HepG2 (cell line): ENCODE measurements around the gene MT1HL1. TPM values are rescaled to one million over a fixed set of nuclear protein-coding genes. Genes with fewer than 3 reads are reported as not detected.
"Not testable (repeated sequence)": the region's sequence is repeated elsewhere in the genome, so short reads cannot be mapped to it uniquely, and the experiment has no call there.

Experiments used
- ATAC-seq: fragments of 200-7000 bp; cut with Tn5 transposase; 3 replicates; pipeline ENCODE4 v1.9.1; 2020; ENCODE audit warnings: mild to moderate bottlenecking, moderate library complexity
- BruUV-seq: library from RNA; stranded (reverse); fragments of 400-500 nt; replicated peaks from 2 replicates; lab custom pipeline; 2021; lab: Mats Ljungman, UMichigan
- CTCF ChIA-PET: fragments of 300-600 bp; formaldehyde crosslinking; extraction: SDS; loops from one replicate; lab custom pipeline; 2021; ENCODE audit warnings: low total read pairs, inconsistent platforms, low intra/inter-chr PET ratio; lab: Yijun Ruan, JAX
- POLR2A ChIA-PET: fragments of 350-600 bp; sonication (Branson Sonifier 250); formaldehyde crosslinking; loops from one replicate; lab custom pipeline; 2020; ENCODE audit warnings: antibody characterized with exemption, inconsistent platforms; lab: Yijun Ruan, JAX
- DNase-seq: peaks from one replicate; pipeline ENCODE4 v3.0.0-alpha.2; 2015; ENCODE audit warnings: low spot score
- FAIRE-seq: peaks from 3 replicates; lab custom pipeline; 2011; peaks lifted over from hg19 to GRCh38; lab: Jason Lieb, UNC
- H2AFZ ChIP-seq: one replicate; pipeline ENCODE4 v1.6.1; 2011; ENCODE audit warnings: low read length, inconsistent platforms
- H3K27ac ChIP-seq: fragments of 300-600 bp; 3 replicates; pipeline ENCODE4 v1.8.0; 2011; ENCODE audit warnings: mixed run types, mild to moderate bottlenecking, mixed read lengths, low read length, inconsistent platforms; ENCODE audit not compliant: insufficient read depth; ENCODE audit errors: extremely low read length
- H3K27me3 ChIP-seq, 2 experiments: fragments of 200-600 bp in 1 of 2; 2 replicates in 1 of 2; 3 replicates in 1 of 2; pipeline versions ENCODE4 v1.6.0 to v1.8.0; 2011; ENCODE audit warnings: low read length in 2 of 2, mild to moderate bottlenecking in 2 of 2, moderate library complexity in 2 of 2, inconsistent platforms in 1 of 2; ENCODE audit not compliant: insufficient read depth in 2 of 2, control insufficient read depth in 1 of 2
- H3K36me3 ChIP-seq, 2 experiments: fragments of 200-600 bp in 1 of 2; replicated peaks in 1 of 2; 2 replicates in 1 of 2; 3 replicates in 1 of 2; pipeline versions ENCODE4 v1.5.1 to v1.8.0; 2011; ENCODE audit warnings: low read length in 2 of 2, inconsistent platforms in 1 of 2; ENCODE audit not compliant: insufficient read depth in 2 of 2, control insufficient read depth in 1 of 2
- H3K4me1 ChIP-seq: 2 replicates; pipeline ENCODE4 v1.5.1; 2012; ENCODE audit warnings: low read length, inconsistent platforms; ENCODE audit not compliant: insufficient read depth
- H3K4me2 ChIP-seq: 2 replicates; pipeline ENCODE4 v1.6.0; 2011; ENCODE audit warnings: low read depth, low read length, inconsistent platforms
- H3K4me3 ChIP-seq, 3 experiments: fragments of 200-600 bp in 1 of 3; sonication (generic), shearing (Covaris generic) in 1 of 3; replicated peaks in 1 of 3; 2 replicates each; pipeline ENCODE4 v1.5.1; 2011 to 2016; ENCODE audit warnings: low read length in 3 of 3, inconsistent platforms in 2 of 3, low read depth in 2 of 3, mild to moderate bottlenecking in 2 of 3, control low read depth in 1 of 3, mixed read lengths in 1 of 3; ENCODE audit not compliant: insufficient read depth in 1 of 3
- H3K79me2 ChIP-seq: one replicate; pipeline ENCODE4 v1.6.1; 2011; ENCODE audit warnings: low read length, inconsistent platforms; ENCODE audit not compliant: insufficient read depth
- H3K9ac ChIP-seq: 2 replicates; pipeline ENCODE4 v1.6.0; 2011; ENCODE audit warnings: mild to moderate bottlenecking, low read depth, low read length, inconsistent platforms; ENCODE audit not compliant: insufficient read depth
- H3K9me3 ChIP-seq: 2 replicates; pipeline ENCODE4 v1.5.1; 2012; ENCODE audit warnings: mild to moderate bottlenecking, low read length
- H4K20me1 ChIP-seq: 2 replicates; pipeline ENCODE4 v1.6.0; 2011; ENCODE audit warnings: inconsistent platforms, mild to moderate bottlenecking, low read length, moderate library complexity; ENCODE audit not compliant: insufficient read depth
- CBX5 ChIP-seq: sonication (generic); formaldehyde crosslinking; IDR thresholded peaks from 2 replicates; pipeline ENCODE4 v1.4.0; 2020; ENCODE audit warnings: missing genetic modification reagents, borderline replicate concordance
- ERF ChIP-seq: IDR thresholded peaks from 2 replicates; pipeline ENCODE4 v1.6.1; 2018; ENCODE audit warnings: missing biosample characterization, missing genetic modification reagents
- HMGA1 ChIP-seq: sonication (generic); formaldehyde crosslinking; conservative IDR thresholded peaks from 2 replicates; pipeline ENCODE4 v1.4.0; 2020; ENCODE audit warnings: missing genetic modification reagents
- IKZF1 ChIP-seq: fragments of 450-650 bp; IDR thresholded peaks from 2 replicates; pipeline ENCODE4 v1.7.1; 2016
- NFE2 ChIP-seq: sonication (generic); formaldehyde crosslinking; IDR thresholded peaks from 2 replicates; pipeline ENCODE4 v1.4.0; 2020; ENCODE audit warnings: missing genetic modification reagents
- POLR2G ChIP-seq: fragments of 200-400 bp; formaldehyde crosslinking; IDR thresholded peaks from 2 replicates; pipeline ENCODE4 v1.6.1; 2018; ENCODE audit warnings: mild to moderate bottlenecking, low read depth, low read length, moderate library complexity
- YEATS2 ChIP-seq: sonication (generic); formaldehyde crosslinking; IDR thresholded peaks from 2 replicates; pipeline ENCODE4 v1.4.0; 2020; ENCODE audit warnings: missing genetic modification reagents, borderline replicate concordance
- ZBTB4 ChIP-seq: sonication (generic); formaldehyde crosslinking; IDR thresholded peaks from 2 replicates; pipeline ENCODE4 v1.4.0; 2020; ENCODE audit warnings: missing genetic modification reagents, mild to moderate bottlenecking, borderline replicate concordance
- ZBTB7B ChIP-seq: sonication (generic); formaldehyde crosslinking; IDR thresholded peaks from 2 replicates; pipeline ENCODE4 v1.4.0; 2020; ENCODE audit warnings: missing genetic modification reagents
- ZNF343 ChIP-seq: sonication (generic); formaldehyde crosslinking; IDR thresholded peaks from 2 replicates; pipeline ENCODE4 v1.4.0; 2020; ENCODE audit warnings: mild to moderate bottlenecking, missing genetic modification reagents
- ZNF432 ChIP-seq: sonication (generic); formaldehyde crosslinking; IDR thresholded peaks from 2 replicates; pipeline ENCODE4 v1.5.0; 2020; ENCODE audit warnings: missing genetic modification reagents, mild to moderate bottlenecking, borderline replicate concordance
- ZNF513 ChIP-seq: sonication (generic); formaldehyde crosslinking; conservative IDR thresholded peaks from 2 replicates; pipeline ENCODE4 v1.5.0; 2020; ENCODE audit warnings: missing genetic modification reagents
- WGBS: methylation state at CpG from one replicate; pipeline ENCODE4 v1.1.6; 2017; ENCODE audit warnings: low lambda C conversion rate; 5-methylcytosine and 5-hydroxymethylcytosine counted together
- in situ Hi-C: cut with HindIII; loops from 2 replicates; pipeline ENCODE4 v1.10.0; 2017; ENCODE audit warnings: low pct_unique_long_range_greater_than_20kb; ENCODE audit not compliant: extremely low pct_ligation_motif_present
- intact Hi-C: fragments of 100-400 bp; cut with micrococcal nuclease; formaldehyde crosslinking; loops from one replicate; pipeline ENCODE4 v1.10.0; 2022; ENCODE audit not compliant: unreplicated experiment
- polyA plus RNA-seq, 8 experiments: library from polyadenylated mRNA; depleted of rRNA in 3 of 8; stranded (reverse) in 7 of 8; unstranded in 1 of 8; fragments of >200 nt; fragmentation: Illumina TruSeq in 4 of 8; extraction: Trizol in 4 of 8; gene quantifications; 2 replicates each; pipeline versions ENCODE4 v1.2.1 to v1.2.3, GENCODE V29; 2011 to 2016; ENCODE audit warnings: low read depth in 4 of 8, missing spikeins in 1 of 8, mixed read lengths in 1 of 8; ENCODE audit not compliant: insufficient read depth in 1 of 8
- total RNA-seq, 5 experiments: library from RNA; depleted of rRNA; stranded (reverse); fragments of >200 nt; fragmentation: Illumina TruSeq; extraction: Trizol; gene quantifications; 2 replicates each; pipeline ENCODE4 v1.2.3, GENCODE V29; 2016; ENCODE audit warnings: low read depth in 1 of 5

Gene MT1HL1
- total and polyA plus RNA-seq, 2 of the 13 experiments (the other 11 are each of a cell fraction or from before 2014, with no cell fraction given) = not detected

GRCh38 chr1:236975461-236975860 is 28.8 kb downstream of the MT1HL1 start:
- Histone ChIP-seq H3K27ac (no peak overlapping the region), H3K4me2 (no peak overlapping the region), H3K4me3 (no peak overlapping the region), H3K4me1 (no peaks in the 10 kb centered on the region), H4K20me1 (no peaks in the 10 kb centered on the region), H2AFZ (no peak overlapping the region)
- intact Hi-C loops = no loop called here
- in situ Hi-C loops = no loop called here
- TF ChIP-seq IKZF1 (no peak), ZNF432 (CRISPR knock-in tag) (no peak), HMGA1 (CRISPR knock-in tag) (no peak), ZNF513 (CRISPR knock-in tag) (no peak), CBX5 (no peak), POLR2G (no peak), ZBTB7B (CRISPR knock-in tag) (no peak), ERF (CRISPR knock-in tag) (no peak), ZBTB4 (no peak), ZNF343 (CRISPR knock-in tag) (no peak), NFE2 (no peak), YEATS2 (CRISPR knock-in tag) (no peak)
- TF ChIP-seq, all 625 proteins: peak for 0
- DNase-seq (no peak), FAIRE-seq (no peak), ATAC-seq (no peak)
- H3K36me3 ChIP-seq = no peaks in the 10 kb centered on the region
- ChIA-PET CTCF (no interaction called here), POLR2A (no interaction called here)
- no TSS peak for BruUV-seq
- peaks cover 0 to 13% of the 10 kb centered on the region in 2 experiments; a peak in 2 of 5 replicates for H3K27me3 ChIP-seq
- no peak overlapping the region for H3K9ac ChIP-seq
- 21% methylated on average over 6 of the region's 6 CpGs for WGBS
- no peaks in the 10 kb centered on the region for H3K79me2 ChIP-seq
- H3K9me3 ChIP-seq = no peaks in the 10 kb centered on the region

GRCh38 chr1:236974025-236974424 is 30.2 kb downstream of the MT1HL1 start:
- H3K27ac ChIP-seq, in situ Hi-C loops, H3K4me2 ChIP-seq, intact Hi-C loops, CTCF ChIA-PET, POLR2A ChIA-PET, H3K9ac ChIP-seq, H3K4me3 ChIP-seq, H2AFZ ChIP-seq, H3K36me3 ChIP-seq, H3K9me3 ChIP-seq, H4K20me1 ChIP-seq, BruUV-seq, FAIRE-seq, H3K4me1 ChIP-seq, H3K79me2 ChIP-seq, DNase-seq: not testable (repeated sequence)
- ATAC-seq = peak; percentile 65
- peaks cover 0 to 10% of the 10 kb centered on the region in 2 experiments; a peak in 2 of 5 replicates for H3K27me3 ChIP-seq
- 39% methylated on average over 5 of the region's 5 CpGs for WGBS
